ENCODE measurements around the gene WNT9B. TPM values are rescaled to one million over a fixed set of nuclear protein-coding genes. Genes with fewer than 3 reads are reported as not detected.

Gene WNT9B
- total RNA-seq, 4 donors from 2014 or later: 0.31 to 0.81 (median 0.45) TPM; not detected in 1

DNA sequence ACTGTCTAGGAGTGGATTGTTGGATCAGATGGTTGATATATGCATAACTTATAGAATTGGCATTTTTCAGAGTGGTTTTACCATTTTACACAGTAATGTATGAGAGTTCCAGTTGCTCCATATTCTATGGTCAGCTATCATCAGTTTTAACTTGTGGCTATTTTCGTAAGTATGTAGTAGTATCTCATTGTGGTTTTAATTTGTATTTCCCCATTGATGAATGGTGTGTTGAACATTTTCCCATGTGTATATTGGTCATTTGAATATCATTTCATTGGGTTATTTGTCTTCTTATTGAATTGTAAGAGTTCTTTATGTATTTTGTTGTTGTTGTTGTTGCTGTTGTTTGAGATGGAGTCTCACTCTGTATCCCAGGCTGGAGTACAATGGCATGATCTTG lies 6.2 kb downstream of the WNT9B start:
- Histone ChIP-seq H3K27me3 (peaks cover 69% of the 10 kb centered on the region), H3K36me3 (no peaks in the 10 kb centered on the region), H3K9me3 (no peaks in the 10 kb centered on the region), H3K27ac (no peak overlapping the region), H3K4me1 (no peaks in the 10 kb centered on the region), H3K4me3 (no peak overlapping the region)
- no peak for TF ChIP-seq POLR2AphosphoS5 (IDR thresholded peaks at IDR 0.05)
- TF ChIP-seq EP300 (IDR thresholded peaks at IDR 0.05): no peak
- TF ChIP-seq POLR2A (IDR thresholded peaks at IDR 0.05): no peak
- TF ChIP-seq, protein P1, sequence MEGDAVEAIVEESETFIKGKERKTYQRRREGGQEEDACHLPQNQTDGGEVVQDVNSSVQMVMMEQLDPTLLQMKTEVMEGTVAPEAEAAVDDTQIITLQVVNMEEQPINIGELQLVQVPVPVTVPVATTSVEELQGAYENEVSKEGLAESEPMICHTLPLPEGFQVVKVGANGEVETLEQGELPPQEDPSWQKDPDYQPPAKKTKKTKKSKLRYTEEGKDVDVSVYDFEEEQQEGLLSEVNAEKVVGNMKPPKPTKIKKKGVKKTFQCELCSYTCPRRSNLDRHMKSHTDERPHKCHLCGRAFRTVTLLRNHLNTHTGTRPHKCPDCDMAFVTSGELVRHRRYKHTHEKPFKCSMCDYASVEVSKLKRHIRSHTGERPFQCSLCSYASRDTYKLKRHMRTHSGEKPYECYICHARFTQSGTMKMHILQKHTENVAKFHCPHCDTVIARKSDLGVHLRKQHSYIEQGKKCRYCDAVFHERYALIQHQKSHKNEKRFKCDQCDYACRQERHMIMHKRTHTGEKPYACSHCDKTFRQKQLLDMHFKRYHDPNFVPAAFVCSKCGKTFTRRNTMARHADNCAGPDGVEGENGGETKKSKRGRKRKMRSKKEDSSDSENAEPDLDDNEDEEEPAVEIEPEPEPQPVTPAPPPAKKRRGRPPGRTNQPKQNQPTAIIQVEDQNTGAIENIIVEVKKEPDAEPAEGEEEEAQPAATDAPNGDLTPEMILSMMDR (IDR thresholded peaks at IDR 0.05): no peak
- no peak for ATAC-seq
- WGBS, 2 donors (ENCODE audit: low coverage in 1 of 2): 79 to 100% methylated on average over 1 of the region's 1 CpG

DNA sequence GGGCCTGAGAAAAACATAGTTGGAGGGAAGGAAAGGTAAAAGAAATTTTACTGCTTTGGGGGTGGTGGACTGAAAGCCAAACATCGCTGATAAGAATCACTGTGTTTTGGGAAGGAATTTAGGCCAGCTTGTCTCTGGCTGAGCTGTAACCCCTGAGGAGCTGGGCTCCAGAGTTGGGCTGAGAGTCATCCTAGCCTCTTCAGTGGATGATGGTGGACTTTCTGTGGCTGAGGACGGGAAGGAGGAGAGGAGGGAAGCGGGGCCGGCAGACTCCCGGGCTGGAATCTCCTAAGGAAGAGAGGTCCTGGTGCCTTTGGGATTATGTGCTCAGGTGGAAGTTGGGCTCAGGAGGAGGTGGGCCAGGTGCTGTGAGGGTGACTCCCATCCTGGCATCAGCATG lies 8.6 kb downstream of the WNT9B start:
- Histone ChIP-seq H3K36me3 (no peaks in the 10 kb centered on the region), H3K4me3 (no peak overlapping the region), H3K27me3 (peaks cover 69% of the 10 kb centered on the region), H3K27ac (no peak overlapping the region), H3K4me1 (no peaks in the 10 kb centered on the region), H3K9me3 (no peaks in the 10 kb centered on the region)
- TF ChIP-seq POLR2AphosphoS5 (IDR thresholded peaks at IDR 0.05) (no peak), POLR2A (IDR thresholded peaks at IDR 0.05) (no peak), EP300 (IDR thresholded peaks at IDR 0.05) (no peak)
- TF ChIP-seq, protein P1 (IDR thresholded peaks at IDR 0.05): no peak
- WGBS, 2 donors (ENCODE audit: low coverage in 1 of 2): 38 to 63% methylated on average over 1 to 5 of the region's 5 CpGs
- no peak for ATAC-seq

DNA sequence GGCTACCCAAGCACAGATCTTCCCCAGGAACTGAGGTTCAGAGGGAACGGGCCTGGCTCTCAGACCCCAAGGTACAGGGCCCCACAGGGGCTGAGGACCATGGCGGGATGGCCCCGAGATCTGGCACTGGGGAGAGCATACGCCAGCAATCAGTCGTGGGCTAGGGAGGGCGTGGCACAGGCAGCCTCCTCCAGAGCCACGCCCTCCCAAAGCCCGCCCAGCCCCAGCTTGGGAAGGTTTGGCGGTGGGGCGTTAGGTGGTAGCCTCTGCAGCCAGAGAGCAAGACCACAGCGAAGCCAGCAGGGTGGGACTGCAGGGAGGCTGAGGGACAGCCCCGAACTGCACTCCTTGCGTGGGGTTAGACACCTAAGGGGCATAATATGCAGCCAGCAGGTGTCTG lies 11.6 kb downstream of the WNT9B start:
- WGBS, 2 donors (ENCODE audit: low coverage in 1 of 2): 54% methylated on average over 3 of the region's 13 CpGs; no CpG with 5 or more reads in 1 of the 2 donors
- no peak for ATAC-seq
- H3K9me3 ChIP-seq: no peaks in the 10 kb centered on the region

DNA sequence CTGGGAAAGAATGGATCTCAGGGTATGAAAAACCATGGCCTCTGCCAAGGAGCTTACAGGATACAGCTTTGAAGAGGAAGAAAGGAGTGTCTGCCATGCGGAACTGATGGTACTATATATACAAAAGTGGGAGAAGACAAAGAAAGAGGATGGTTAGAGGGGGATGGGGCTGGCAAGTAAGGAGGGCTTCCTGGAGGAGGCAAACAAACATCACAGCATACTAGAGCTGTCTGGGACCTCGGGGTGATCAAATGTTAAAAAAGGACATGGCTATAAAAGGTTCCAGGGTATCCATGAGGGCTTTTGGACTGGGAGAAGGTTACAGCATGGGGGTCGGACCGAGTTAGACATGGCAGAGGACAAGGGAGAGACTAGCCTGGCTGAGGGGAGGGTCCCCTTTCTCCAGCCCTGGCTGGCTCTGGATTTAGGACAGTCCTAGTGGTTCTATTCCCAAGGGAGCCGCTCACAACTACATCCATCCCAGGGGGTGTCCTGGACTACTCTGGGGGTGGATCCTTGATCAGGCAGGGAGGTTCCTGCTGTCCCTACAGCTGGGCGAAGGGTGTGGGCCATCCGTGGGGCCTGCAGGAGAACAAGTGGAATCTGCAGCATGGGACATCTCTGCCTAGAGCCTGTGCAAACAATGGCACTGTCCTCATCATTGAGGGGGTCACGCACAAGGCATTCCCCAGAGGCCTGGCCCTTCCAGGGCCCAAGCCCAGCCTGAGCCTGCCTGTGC lies 12.2 kb downstream of the WNT9B start:
- 69 to 78% methylated on average over 4 of the region's 8 CpGs for WGBS, 2 donors (ENCODE audit: low coverage in 1 of 2)
- H3K36me3 ChIP-seq: no peaks in the 10 kb centered on the region
- no peak for ATAC-seq
- no peak overlapping the region for H3K27ac ChIP-seq
- no peak overlapping the region for H3K4me3 ChIP-seq
- H3K27me3 ChIP-seq: peaks cover 73% of the 10 kb centered on the region
- no peaks in the 10 kb centered on the region for H3K4me1 ChIP-seq
- TF ChIP-seq EP300 (IDR thresholded peaks at IDR 0.05) (no peak), POLR2A (IDR thresholded peaks at IDR 0.05) (no peak)
- H3K9me3 ChIP-seq: no peaks in the 10 kb centered on the region

More for the DNA sequence above, 11.6 kb downstream of the WNT9B start:
- peaks cover 76% of the 10 kb centered on the region for H3K27me3 ChIP-seq
- no peak overlapping the region for H3K4me3 ChIP-seq
- no peak for TF ChIP-seq POLR2AphosphoS5 (IDR thresholded peaks at IDR 0.05)
- peak in 1 of 2 donors; percentile 12 for TF ChIP-seq POLR2A (IDR thresholded peaks at IDR 0.05)
- no peak for TF ChIP-seq EP300 (IDR thresholded peaks at IDR 0.05)
- no peak overlapping the region for H3K27ac ChIP-seq
- no peaks in the 10 kb centered on the region for H3K36me3 ChIP-seq
- no peaks in the 10 kb centered on the region for H3K4me1 ChIP-seq

DNA sequence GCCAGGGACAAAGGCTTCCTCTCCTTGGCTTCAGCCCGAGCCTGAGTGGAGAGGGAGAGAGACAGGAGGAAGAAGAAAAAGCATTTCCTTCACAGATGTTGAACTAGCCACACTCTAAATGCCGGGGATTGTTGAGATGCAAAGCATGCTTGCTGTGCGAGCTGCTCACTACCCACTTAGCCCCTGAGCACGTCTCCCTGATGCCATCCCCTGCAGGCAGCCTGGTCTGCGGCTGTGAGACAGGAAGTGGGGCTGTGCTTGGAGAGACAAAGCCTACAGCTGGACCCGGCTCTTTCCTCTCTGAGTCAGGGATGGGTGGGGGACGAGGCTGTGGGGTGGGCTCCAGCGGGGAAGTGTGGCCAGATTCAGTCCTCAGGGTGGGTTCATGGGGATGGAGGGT lies 13.7 kb downstream of the WNT9B start:
- no peaks in the 10 kb centered on the region for H3K4me1 ChIP-seq
- no peaks in the 10 kb centered on the region for H3K36me3 ChIP-seq
- H3K9me3 ChIP-seq: no peaks in the 10 kb centered on the region
- no peak overlapping the region for H3K4me3 ChIP-seq
- TF ChIP-seq POLR2AphosphoS5 (IDR thresholded peaks at IDR 0.05): no peak
- TF ChIP-seq POLR2A (IDR thresholded peaks at IDR 0.05): no peak
- TF ChIP-seq, protein P1 (IDR thresholded peaks at IDR 0.05): no peak
- no peak for TF ChIP-seq EP300 (IDR thresholded peaks at IDR 0.05)
- peaks cover 65% of the 10 kb centered on the region for H3K27me3 ChIP-seq
- no peak overlapping the region for H3K27ac ChIP-seq
- 10 to 19% methylated on average over 2 to 4 of the region's 8 CpGs for WGBS, 2 donors (ENCODE audit: low coverage in 1 of 2)
- ATAC-seq: no peak

DNA sequence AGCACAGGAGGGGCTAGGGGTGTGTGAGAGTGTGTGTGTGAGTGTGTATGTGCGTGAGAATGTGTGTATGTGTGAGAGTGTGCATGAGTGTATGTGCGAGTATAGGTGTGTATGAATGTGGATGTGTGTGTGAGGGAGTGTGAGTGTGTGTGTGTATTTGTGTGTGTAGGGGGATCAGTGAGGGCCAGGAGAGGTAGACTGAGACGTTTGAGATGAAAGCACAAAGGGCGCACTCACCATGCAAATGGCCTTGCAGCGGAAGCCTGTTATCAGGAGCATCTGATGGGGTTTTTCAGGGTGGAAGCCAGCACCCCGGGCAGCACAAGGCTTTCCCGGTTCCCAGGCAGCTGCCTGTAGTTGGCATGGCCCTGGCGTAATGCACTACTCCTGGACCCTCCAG lies 14.9 kb downstream of the WNT9B start:
- Histone ChIP-seq H3K4me1 (no peaks in the 10 kb centered on the region), H3K4me3 (no peak overlapping the region), H3K9me3 (no peaks in the 10 kb centered on the region), H3K36me3 (no peaks in the 10 kb centered on the region), H3K27me3 (peaks cover 59% of the 10 kb centered on the region), H3K27ac (no peak overlapping the region)
- ATAC-seq: no peak
- WGBS, 2 donors (ENCODE audit: low coverage in 1 of 2): 63 to 74% methylated on average over 5 to 7 of the region's 8 CpGs
- TF ChIP-seq POLR2AphosphoS5 (IDR thresholded peaks at IDR 0.05): no peak
- TF ChIP-seq, protein P1 (IDR thresholded peaks at IDR 0.05): no peak
- no peak for TF ChIP-seq EP300 (IDR thresholded peaks at IDR 0.05)
- TF ChIP-seq POLR2A (IDR thresholded peaks at IDR 0.05): no peak

Data from gastroesophageal sphincter (tissue), 4 donors.